ENCODE data around the gene CYB5A. TPM values are rescaled to one million over a fixed set of nuclear protein-coding genes. Genes with fewer than 3 reads are reported as not detected.
"Not testable (repeated sequence)": the region's sequence is repeated elsewhere in the genome, so short reads cannot be mapped to it uniquely, and the experiment has no call there.

The CYB5A gene
- total RNA-seq, 1 donor from 2014 or later, result 66.2 TPM

- DNase-seq (ENCODE audit: low read depth), result no peak
Observed at GRCh38 chr18:74299162-74299561, 7.4 kb upstream of the CYB5A start.

GRCh38 chr18:74294526-74294925 lies 2.8 kb upstream of the CYB5A start:
- DNase-seq (ENCODE audit: low read depth), result peak; percentile 39

GRCh38 chr18:74292982-74293381 lies 1.2 kb upstream of the CYB5A start:
- DNase-seq (ENCODE audit: low read depth), result not testable (repeated sequence)

GRCh38 chr18:74292541-74292858 lies 737 bp upstream of the CYB5A start:
- DNase-seq (ENCODE audit: low read depth), result no peak

- no peak for DNase-seq (ENCODE audit: low read depth)
Observed at GRCh38 chr18:74291472-74291770, 342 bp downstream of the CYB5A start.

GRCh38 chr18:74290794-74291471 lies 830 bp downstream of the CYB5A start:
- DNase-seq (ENCODE audit: low read depth), result no peak

GRCh38 chr18:74290021-74290420 lies 1.7 kb downstream of the CYB5A start:
- no peak for DNase-seq (ENCODE audit: low read depth)

- no peak for DNase-seq (ENCODE audit: low read depth)
Observed at GRCh38 chr18:74289137-74289536, 2.6 kb downstream of the CYB5A start.

- no peak for DNase-seq (ENCODE audit: low read depth)
Observed at GRCh38 chr18:74288730-74289129, 3.0 kb downstream of the CYB5A start.

GRCh38 chr18:74288041-74288440 lies 3.7 kb downstream of the CYB5A start:
- no peak for DNase-seq (ENCODE audit: low read depth)

- DNase-seq (ENCODE audit: low read depth), result no peak
Observed at GRCh38 chr18:74286856-74287255, 4.9 kb downstream of the CYB5A start.

- no peak for DNase-seq (ENCODE audit: low read depth)
Observed at GRCh38 chr18:74286106-74286855, 5.5 kb downstream of the CYB5A start.

- DNase-seq (ENCODE audit: low read depth), result not testable (repeated sequence)
Observed at GRCh38 chr18:74285583-74285982, 6.2 kb downstream of the CYB5A start.

- DNase-seq (ENCODE audit: low read depth), result no peak
Observed at GRCh38 chr18:74284980-74285355, 6.8 kb downstream of the CYB5A start.

- no peak for DNase-seq (ENCODE audit: low read depth)
Observed at GRCh38 chr18:74284191-74284979, 7.4 kb downstream of the CYB5A start.

- no peak for DNase-seq (ENCODE audit: low read depth)
Observed at GRCh38 chr18:74283646-74284045, 8.1 kb downstream of the CYB5A start.

GRCh38 chr18:74282755-74283554 lies 8.8 kb downstream of the CYB5A start:
- DNase-seq (ENCODE audit: low read depth), result peak; percentile 27

GRCh38 chr18:74281980-74282754 lies 9.6 kb downstream of the CYB5A start:
- DNase-seq (ENCODE audit: low read depth), result no peak

GRCh38 chr18:74281011-74281979 lies 10.5 kb downstream of the CYB5A start:
- peak; percentile 55 for DNase-seq (ENCODE audit: low read depth)

- DNase-seq (ENCODE audit: low read depth), result peak; percentile 23
Observed at GRCh38 chr18:74278983-74279382, 12.8 kb downstream of the CYB5A start.
